ENCODE data around the gene CDKAL1.
"Not testable (repeated sequence)": the region's sequence is repeated elsewhere in the genome, so short reads cannot be mapped to it uniquely, and the experiment has no call there.

Gene CDKAL1

DNA sequence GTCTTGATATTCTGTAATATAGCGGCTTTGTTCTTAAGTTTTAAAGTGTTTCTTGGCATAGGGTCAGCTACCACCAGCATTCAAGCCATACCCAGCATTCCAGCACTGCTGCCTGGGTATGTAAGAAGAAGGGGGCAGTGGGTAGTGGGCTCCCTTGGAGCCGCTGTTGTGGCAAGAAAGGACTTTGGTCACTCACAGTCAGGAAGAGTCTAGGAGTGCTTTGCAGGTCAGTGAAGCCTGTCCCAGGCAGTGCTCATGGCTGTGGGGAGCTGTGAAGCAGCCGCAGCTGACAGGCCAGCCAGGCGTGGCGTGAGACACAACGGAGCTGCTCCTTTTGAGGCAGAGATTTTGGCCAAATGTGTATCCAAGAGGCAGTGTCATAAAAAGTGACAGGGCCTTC lies 512.0 kb downstream of the CDKAL1 start:
- Histone ChIP-seq H3K9ac (ENCODE audit: low read depth, low read length) (no peak overlapping the region), H3K27ac (ENCODE audit: low read depth, low read length) (no peak overlapping the region)

DNA sequence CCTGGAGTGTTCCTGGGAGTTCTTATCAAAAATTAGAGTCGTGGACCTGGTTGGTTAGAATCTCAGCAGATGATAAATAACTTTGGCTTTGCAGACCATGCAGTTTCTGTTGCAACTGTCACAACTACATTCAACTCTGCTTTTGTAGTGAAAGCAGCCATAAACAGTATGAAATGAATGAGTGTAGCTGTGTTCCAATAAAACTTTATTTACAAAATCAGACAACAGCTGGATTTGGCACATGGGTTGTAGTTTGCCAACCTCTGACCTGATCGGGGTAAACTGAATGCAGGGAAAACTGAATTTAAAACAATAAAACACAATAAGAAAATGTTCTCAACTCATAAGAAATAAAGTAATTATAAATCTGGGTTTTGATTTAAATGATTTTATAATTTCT lies 513.8 kb downstream of the CDKAL1 start:
- no peak overlapping the region for H3K9ac ChIP-seq (ENCODE audit: low read depth, low read length)
- H3K27me3 ChIP-seq (ENCODE audit: control insufficient read depth, insufficient read depth, low read length) = no peaks in the 10 kb centered on the region
- no peak overlapping the region for H3K27ac ChIP-seq (ENCODE audit: low read depth, low read length)
- H3K36me3 ChIP-seq (ENCODE audit: control insufficient read depth, insufficient read depth, low read length) = no peaks in the 10 kb centered on the region
- no peak overlapping the region for H3K4me3 ChIP-seq (ENCODE audit: low read depth, low read length)
- no peaks in the 10 kb centered on the region for H3K9me3 ChIP-seq (ENCODE audit: control insufficient read depth, insufficient read depth, low read length)
- no peaks in the 10 kb centered on the region for H3K4me1 ChIP-seq (ENCODE audit: control insufficient read depth, insufficient read depth, low read length)

More for the DNA sequence above, 512.0 kb downstream of the CDKAL1 start:
- Histone ChIP-seq H3K9me3 (ENCODE audit: control insufficient read depth, insufficient read depth, low read length) (no peaks in the 10 kb centered on the region), H3K4me1 (ENCODE audit: control insufficient read depth, insufficient read depth, low read length) (no peaks in the 10 kb centered on the region), H3K4me3 (ENCODE audit: low read depth, low read length) (no peak overlapping the region), H3K27me3 (ENCODE audit: control insufficient read depth, insufficient read depth, low read length) (no peaks in the 10 kb centered on the region), H3K36me3 (ENCODE audit: control insufficient read depth, insufficient read depth, low read length) (no peaks in the 10 kb centered on the region)

DNA sequence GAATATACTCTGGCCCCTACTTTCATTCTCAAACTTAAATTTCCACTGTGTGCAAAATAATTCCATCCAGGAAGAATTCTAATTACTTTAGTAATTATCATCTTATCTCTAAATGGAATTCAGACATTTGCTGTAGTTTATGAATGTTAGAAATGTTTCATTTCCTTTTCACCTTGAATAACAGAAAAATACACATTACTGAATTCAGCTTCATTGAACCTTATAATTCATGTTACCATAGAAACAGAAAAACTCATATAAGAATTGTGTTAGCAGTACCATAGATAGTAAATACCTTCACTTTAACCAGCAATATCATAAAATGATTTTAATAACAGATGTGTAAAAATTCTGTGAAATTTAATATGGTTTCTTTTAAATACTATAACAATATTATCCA lies 514.9 kb downstream of the CDKAL1 start:
- H3K27me3 ChIP-seq (ENCODE audit: control insufficient read depth, insufficient read depth, low read length) = no peaks in the 10 kb centered on the region
- H3K27ac ChIP-seq (ENCODE audit: low read depth, low read length) = no peak overlapping the region
- H3K9ac ChIP-seq (ENCODE audit: low read depth, low read length) = no peak overlapping the region

DNA sequence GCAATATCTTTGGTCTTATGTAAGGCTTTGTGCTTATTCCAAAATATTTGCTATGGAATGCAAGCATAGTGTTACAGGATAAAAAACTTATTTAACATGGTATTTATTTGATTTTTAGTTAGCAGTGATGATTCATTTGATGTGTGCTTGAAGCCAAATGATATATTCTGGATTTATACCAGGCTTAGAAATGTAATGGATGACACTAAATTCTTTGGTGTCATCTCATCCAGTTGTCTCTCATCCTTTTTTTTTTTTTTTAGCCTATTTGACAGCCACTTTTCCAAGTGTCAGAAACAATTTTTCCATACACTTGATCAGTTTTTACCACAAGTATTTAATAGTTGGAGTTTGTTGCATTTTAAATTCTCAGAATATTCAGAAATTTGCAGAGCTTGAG lies 515.3 kb downstream of the CDKAL1 start:
- Histone ChIP-seq H3K4me3 (ENCODE audit: low read depth, low read length) (no peak overlapping the region), H3K4me1 (ENCODE audit: control insufficient read depth, insufficient read depth, low read length) (no peaks in the 10 kb centered on the region), H3K9ac (ENCODE audit: low read depth, low read length) (no peak overlapping the region), H3K27me3 (ENCODE audit: control insufficient read depth, insufficient read depth, low read length) (no peaks in the 10 kb centered on the region), H3K9me3 (ENCODE audit: control insufficient read depth, insufficient read depth, low read length) (no peaks in the 10 kb centered on the region), H3K27ac (ENCODE audit: low read depth, low read length) (no peak overlapping the region), H3K36me3 (ENCODE audit: control insufficient read depth, insufficient read depth, low read length) (no peaks in the 10 kb centered on the region)

More for the DNA sequence above, 514.9 kb downstream of the CDKAL1 start:
- no peaks in the 10 kb centered on the region for H3K4me1 ChIP-seq (ENCODE audit: control insufficient read depth, insufficient read depth, low read length)
- H3K36me3 ChIP-seq (ENCODE audit: control insufficient read depth, insufficient read depth, low read length) = no peaks in the 10 kb centered on the region
- no peak overlapping the region for H3K4me3 ChIP-seq (ENCODE audit: low read depth, low read length)
- no peaks in the 10 kb centered on the region for H3K9me3 ChIP-seq (ENCODE audit: control insufficient read depth, insufficient read depth, low read length)

DNA sequence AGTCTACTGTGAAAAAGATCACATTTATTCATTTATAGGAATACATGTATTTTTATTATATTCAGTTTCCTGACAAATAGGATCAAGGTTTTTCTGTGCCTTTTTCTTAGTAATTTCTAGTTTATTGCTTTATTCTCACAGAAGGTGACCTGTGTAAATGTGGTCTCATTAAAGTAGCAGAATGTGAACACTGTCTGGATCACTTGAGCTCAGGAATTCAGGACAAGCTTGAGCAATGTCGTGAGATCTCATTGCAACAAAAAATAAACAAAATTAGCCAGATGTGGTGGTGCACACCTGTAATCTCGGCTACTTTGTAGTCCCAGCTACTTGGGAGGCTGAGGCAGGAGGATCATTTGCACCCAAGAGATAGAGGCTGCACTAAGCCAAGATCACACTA lies 516.7 kb downstream of the CDKAL1 start:
- no peaks in the 10 kb centered on the region for H3K4me1 ChIP-seq (ENCODE audit: control insufficient read depth, insufficient read depth, low read length)
- no peaks in the 10 kb centered on the region for H3K36me3 ChIP-seq (ENCODE audit: control insufficient read depth, insufficient read depth, low read length)
- no peak overlapping the region for H3K27ac ChIP-seq (ENCODE audit: low read depth, low read length)
- no peak overlapping the region for H3K4me3 ChIP-seq (ENCODE audit: low read depth, low read length)
- no peaks in the 10 kb centered on the region for H3K9me3 ChIP-seq (ENCODE audit: control insufficient read depth, insufficient read depth, low read length)
- H3K9ac ChIP-seq (ENCODE audit: low read depth, low read length) = no peak overlapping the region
- no peaks in the 10 kb centered on the region for H3K27me3 ChIP-seq (ENCODE audit: control insufficient read depth, insufficient read depth, low read length)

DNA sequence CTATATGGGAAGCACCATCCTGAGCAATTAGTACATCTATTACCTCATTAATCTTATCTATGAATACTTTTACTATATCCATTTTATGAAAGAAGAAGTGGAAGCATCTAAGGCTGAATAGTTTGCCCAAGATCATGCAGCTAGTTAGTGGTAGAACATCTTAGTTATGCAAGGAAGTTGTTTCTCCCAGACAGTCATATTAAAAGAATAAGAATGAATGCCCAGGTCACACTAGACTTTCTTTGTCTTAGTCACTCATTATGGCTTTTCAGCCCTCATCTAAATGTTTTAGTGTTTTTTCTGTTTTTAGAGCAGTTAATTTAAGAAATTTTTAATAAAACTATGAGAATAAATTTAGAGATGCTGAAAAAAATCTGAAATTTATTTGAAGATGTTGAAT lies 517.5 kb downstream of the CDKAL1 start:
- Histone ChIP-seq H3K36me3 (ENCODE audit: control insufficient read depth, insufficient read depth, low read length) (no peaks in the 10 kb centered on the region), H3K9me3 (ENCODE audit: control insufficient read depth, insufficient read depth, low read length) (no peaks in the 10 kb centered on the region), H3K9ac (ENCODE audit: low read depth, low read length) (no peak overlapping the region), H3K4me1 (ENCODE audit: control insufficient read depth, insufficient read depth, low read length) (no peaks in the 10 kb centered on the region), H3K27ac (ENCODE audit: low read depth, low read length) (no peak overlapping the region), H3K4me3 (ENCODE audit: low read depth, low read length) (no peak overlapping the region), H3K27me3 (ENCODE audit: control insufficient read depth, insufficient read depth, low read length) (no peaks in the 10 kb centered on the region)

DNA sequence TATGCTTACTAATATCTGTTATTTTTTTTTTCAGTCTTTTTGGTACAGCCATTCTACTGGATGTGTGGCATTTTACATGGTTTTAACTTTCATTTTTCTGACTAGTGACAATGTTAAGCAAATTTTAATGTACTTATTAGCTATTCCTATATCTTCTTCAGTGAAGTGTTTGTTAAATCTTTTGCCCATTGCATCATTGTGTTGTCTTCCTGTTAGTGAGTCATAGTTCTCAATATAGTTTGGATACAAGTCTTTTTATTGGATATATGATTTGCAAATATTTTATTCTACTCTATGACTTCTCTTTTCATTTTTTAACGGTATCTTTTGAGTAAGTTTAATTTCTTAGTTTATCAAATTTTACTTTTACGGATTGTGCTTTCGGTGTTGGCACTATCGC lies 519.4 kb downstream of the CDKAL1 start:
- no peaks in the 10 kb centered on the region for H3K36me3 ChIP-seq (ENCODE audit: control insufficient read depth, insufficient read depth, low read length)
- no peaks in the 10 kb centered on the region for H3K4me1 ChIP-seq (ENCODE audit: control insufficient read depth, insufficient read depth, low read length)
- no peaks in the 10 kb centered on the region for H3K27me3 ChIP-seq (ENCODE audit: control insufficient read depth, insufficient read depth, low read length)
- H3K9me3 ChIP-seq (ENCODE audit: control insufficient read depth, insufficient read depth, low read length) = no peaks in the 10 kb centered on the region
- H3K9ac ChIP-seq (ENCODE audit: low read depth, low read length) = no peak overlapping the region
- H3K27ac ChIP-seq (ENCODE audit: low read depth, low read length) = no peak overlapping the region
- H3K4me3 ChIP-seq (ENCODE audit: low read depth, low read length) = no peak overlapping the region

DNA sequence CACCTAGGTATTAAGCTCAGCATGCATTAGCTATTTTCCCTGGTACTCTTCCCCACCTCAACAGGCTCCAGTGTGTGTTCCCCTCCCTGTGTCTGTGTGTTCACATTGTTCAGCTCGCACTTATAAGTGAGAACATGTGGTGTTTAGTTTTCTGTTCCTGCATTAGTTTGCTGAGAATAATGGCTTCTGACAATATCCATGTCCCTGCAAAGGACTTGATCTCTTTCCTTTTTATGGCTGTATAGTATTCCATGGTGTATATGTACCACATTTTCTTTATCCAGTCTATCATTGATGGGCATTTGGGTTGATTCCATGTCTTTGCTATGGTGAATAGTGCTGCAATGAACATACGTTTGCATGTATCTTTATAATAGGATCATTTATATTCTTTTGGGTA lies 521.2 kb downstream of the CDKAL1 start:
- not testable (repeated sequence) for H3K4me1 ChIP-seq (ENCODE audit: control insufficient read depth, insufficient read depth, low read length); H3K36me3 ChIP-seq (ENCODE audit: control insufficient read depth, insufficient read depth, low read length); H3K4me3 ChIP-seq (ENCODE audit: low read depth, low read length); H3K9ac ChIP-seq (ENCODE audit: low read depth, low read length); H3K27me3 ChIP-seq (ENCODE audit: control insufficient read depth, insufficient read depth, low read length); H3K9me3 ChIP-seq (ENCODE audit: control insufficient read depth, insufficient read depth, low read length); H3K27ac ChIP-seq (ENCODE audit: low read depth, low read length)

DNA sequence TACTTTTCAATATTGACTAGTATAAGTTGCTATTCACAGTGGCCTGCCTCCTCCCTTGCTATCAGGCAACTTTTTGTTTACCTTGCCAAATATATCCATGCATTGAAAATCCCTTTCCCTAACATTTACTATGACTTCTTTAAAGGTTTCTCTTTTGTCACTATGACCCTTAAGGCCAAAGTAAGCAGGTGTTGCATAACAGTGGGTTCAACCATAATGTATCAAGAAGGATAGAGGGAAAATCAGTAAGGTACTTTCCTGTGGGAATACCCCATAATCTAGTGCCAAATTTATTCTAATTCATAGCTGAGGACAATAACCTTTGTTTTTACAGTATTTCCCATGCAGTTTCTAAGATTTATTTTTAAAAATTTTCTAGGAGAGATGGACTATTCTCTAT lies 527.6 kb downstream of the CDKAL1 start:
- no peaks in the 10 kb centered on the region for H3K9me3 ChIP-seq (ENCODE audit: control insufficient read depth, insufficient read depth, low read length)
- no peak overlapping the region for H3K27ac ChIP-seq (ENCODE audit: low read depth, low read length)
- H3K4me1 ChIP-seq (ENCODE audit: control insufficient read depth, insufficient read depth, low read length) = no peaks in the 10 kb centered on the region
- no peak overlapping the region for H3K9ac ChIP-seq (ENCODE audit: low read depth, low read length)
- no peaks in the 10 kb centered on the region for H3K36me3 ChIP-seq (ENCODE audit: control insufficient read depth, insufficient read depth, low read length)
- no peak overlapping the region for H3K4me3 ChIP-seq (ENCODE audit: low read depth, low read length)
- no peaks in the 10 kb centered on the region for H3K27me3 ChIP-seq (ENCODE audit: control insufficient read depth, insufficient read depth, low read length)

DNA sequence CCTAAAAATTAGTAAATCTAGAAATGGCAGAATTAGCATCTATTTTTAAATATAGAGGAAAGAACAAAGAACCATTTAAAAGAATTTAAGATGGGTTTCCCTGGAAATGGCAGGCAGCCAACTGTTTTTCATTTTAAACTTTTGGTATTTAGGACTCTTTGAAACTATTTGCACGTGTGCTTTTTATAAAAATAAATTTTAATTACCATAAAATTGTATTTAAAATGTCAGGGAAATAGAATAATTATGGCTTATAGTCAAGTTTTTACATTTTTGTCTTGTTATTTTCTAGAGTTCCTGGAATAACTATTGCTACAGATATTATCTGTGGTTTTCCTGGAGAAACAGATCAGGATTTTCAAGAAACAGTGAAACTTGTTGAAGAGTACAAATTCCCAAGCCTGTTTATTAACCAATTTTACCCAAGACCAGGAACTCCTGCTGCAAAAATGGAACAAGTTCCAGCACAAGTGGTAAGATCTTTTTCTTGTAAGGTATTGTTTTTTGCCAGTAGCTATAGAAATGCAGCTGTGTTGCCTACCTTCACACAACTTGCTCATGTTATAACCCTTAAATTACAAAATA lies 530.6 kb downstream of the CDKAL1 start:
- Histone ChIP-seq H3K27ac (ENCODE audit: low read depth, low read length) (no peak overlapping the region), H3K4me3 (ENCODE audit: low read depth, low read length) (no peak overlapping the region), H3K36me3 (ENCODE audit: control insufficient read depth, insufficient read depth, low read length) (no peaks in the 10 kb centered on the region), H3K4me1 (ENCODE audit: control insufficient read depth, insufficient read depth, low read length) (no peaks in the 10 kb centered on the region), H3K9me3 (ENCODE audit: control insufficient read depth, insufficient read depth, low read length) (no peaks in the 10 kb centered on the region), H3K27me3 (ENCODE audit: control insufficient read depth, insufficient read depth, low read length) (no peaks in the 10 kb centered on the region), H3K9ac (ENCODE audit: low read depth, low read length) (no peak overlapping the region)

DNA sequence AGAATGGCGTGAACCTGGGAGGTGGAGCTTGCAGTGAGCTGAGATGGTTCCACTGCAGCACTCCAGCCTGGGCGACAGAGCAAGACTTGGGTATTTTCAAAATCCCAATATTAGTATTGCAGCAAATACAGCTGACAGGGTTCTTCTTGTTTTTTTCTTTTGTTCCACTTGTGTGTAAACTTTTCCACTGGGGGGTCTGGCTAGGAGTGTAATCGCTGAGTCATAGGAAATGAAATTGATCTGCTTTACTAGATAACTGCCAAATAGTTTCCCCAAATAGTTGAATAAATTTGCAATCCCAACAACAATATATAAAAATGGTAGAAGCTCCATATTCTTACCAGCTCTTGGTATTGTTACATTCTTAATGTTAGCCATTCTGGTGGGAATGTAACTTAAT lies 533.3 kb downstream of the CDKAL1 start:
- Histone ChIP-seq H3K36me3 (ENCODE audit: control insufficient read depth, insufficient read depth, low read length) (no peaks in the 10 kb centered on the region), H3K27ac (ENCODE audit: low read depth, low read length) (no peak overlapping the region), H3K27me3 (ENCODE audit: control insufficient read depth, insufficient read depth, low read length) (no peaks in the 10 kb centered on the region), H3K4me1 (ENCODE audit: control insufficient read depth, insufficient read depth, low read length) (no peaks in the 10 kb centered on the region), H3K9me3 (ENCODE audit: control insufficient read depth, insufficient read depth, low read length) (no peaks in the 10 kb centered on the region), H3K9ac (ENCODE audit: low read depth, low read length) (no peak overlapping the region), H3K4me3 (ENCODE audit: low read depth, low read length) (no peak overlapping the region)

DNA sequence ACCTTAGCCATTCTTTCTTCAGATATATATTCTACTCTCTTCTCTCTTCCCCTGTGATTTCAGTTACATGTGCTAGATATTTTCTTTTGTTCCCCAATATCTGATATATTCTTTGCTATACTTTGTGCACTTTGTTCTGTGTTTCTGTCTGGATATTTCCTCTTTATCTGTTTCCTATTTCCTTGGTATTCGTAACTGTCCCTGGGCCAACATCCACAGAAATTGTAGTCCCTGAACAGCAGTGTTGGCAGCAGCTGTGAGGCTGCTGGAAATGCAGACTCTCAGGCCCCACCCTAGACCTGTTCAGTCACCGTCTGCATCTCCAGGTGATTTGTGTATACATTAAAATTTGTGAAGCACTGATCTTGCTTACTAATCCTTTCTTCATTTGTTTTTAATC lies 536.4 kb downstream of the CDKAL1 start:
- Histone ChIP-seq H3K9me3 (ENCODE audit: control insufficient read depth, insufficient read depth, low read length) (peaks cover 3% of the 10 kb centered on the region; the same call in 1 of the 2 replicates), H3K9ac (ENCODE audit: low read depth, low read length) (no peak overlapping the region), H3K4me3 (ENCODE audit: low read depth, low read length) (no peak overlapping the region), H3K27me3 (ENCODE audit: control insufficient read depth, insufficient read depth, low read length) (no peaks in the 10 kb centered on the region), H3K27ac (ENCODE audit: low read depth, low read length) (no peak overlapping the region), H3K4me1 (ENCODE audit: control insufficient read depth, insufficient read depth, low read length) (no peaks in the 10 kb centered on the region), H3K36me3 (ENCODE audit: control insufficient read depth, insufficient read depth, low read length) (no peaks in the 10 kb centered on the region)

All from HUES48 (cell line).